H9 (cell line): ENCODE measurements around the gene FRMD1. TPM values are rescaled to one million over a fixed set of nuclear protein-coding genes. Genes with fewer than 3 reads are reported as not detected.
A peak's percentile ranks its signal among the peaks of the same experiment; 100 is the strongest.

ENCODE experiments used
- DNase-seq: peaks from one replicate; pipeline ENCODE4 v3.0.0-alpha.2; 2017
- H2AFZ ChIP-seq: one replicate; pipeline ENCODE4 v1.6.1; 2013; ENCODE audit warnings: mild to moderate bottlenecking, low read length, control low read depth, moderate library complexity
- H2AK5ac ChIP-seq: 2 replicates; pipeline ENCODE4 v1.6.1; 2013; ENCODE audit warnings: low read length, control low read depth, mixed read lengths; ENCODE audit not compliant: insufficient read length
- H2BK120ac ChIP-seq: one replicate; pipeline ENCODE4 v1.6.1; 2013; ENCODE audit warnings: low read depth, mild to moderate bottlenecking, low read length, control low read depth, inconsistent platforms; ENCODE audit not compliant: poor library complexity, severe bottlenecking
- H2BK12ac ChIP-seq: 2 replicates; pipeline ENCODE4 v1.6.1; 2013; ENCODE audit warnings: low read length, control low read depth, mixed read lengths, low read depth; ENCODE audit not compliant: insufficient read length
- H2BK15ac ChIP-seq: 2 replicates; pipeline ENCODE4 v1.6.1; 2013; ENCODE audit warnings: low read depth, low read length, control low read depth
- H2BK20ac ChIP-seq: one replicate; pipeline ENCODE4 v1.6.1; 2013; ENCODE audit warnings: low read depth, mild to moderate bottlenecking, low read length, control low read depth, inconsistent platforms; ENCODE audit not compliant: poor library complexity, severe bottlenecking
- H2BK5ac ChIP-seq: 2 replicates; pipeline ENCODE4 v1.6.1; 2013; ENCODE audit warnings: low read length, control low read depth, mixed read lengths; ENCODE audit not compliant: insufficient read length
- H3K14ac ChIP-seq: 2 replicates; pipeline ENCODE4 v1.6.1; 2013; ENCODE audit warnings: low read length, control low read depth; ENCODE audit not compliant: insufficient read depth
- H3K18ac ChIP-seq: 2 replicates; pipeline ENCODE4 v1.6.1; 2013; ENCODE audit warnings: low read depth, mild to moderate bottlenecking, mixed read lengths, low read length, control low read depth; ENCODE audit not compliant: insufficient read length
- H3K23ac ChIP-seq: 2 replicates; pipeline ENCODE4 v1.6.1; 2013; ENCODE audit warnings: low read length, control low read depth, mixed read lengths, low read depth; ENCODE audit not compliant: insufficient read length
- H3K23me2 ChIP-seq: 2 replicates; pipeline ENCODE4 v1.6.1; 2013; ENCODE audit warnings: low read depth, mild to moderate bottlenecking, mixed read lengths, low read length, control low read depth; ENCODE audit not compliant: insufficient read length, poor library complexity, severe bottlenecking
- H3K27ac ChIP-seq: 2 replicates; pipeline ENCODE4 v1.5.1; 2013; ENCODE audit warnings: low read length, control low read depth, mixed read lengths, low read depth; ENCODE audit not compliant: insufficient read length
- H3K27me3 ChIP-seq: 2 replicates; pipeline ENCODE4 v1.6.1; 2013; ENCODE audit warnings: low read length, control low read depth, inconsistent platforms; ENCODE audit not compliant: insufficient read depth
- H3K4ac ChIP-seq: 2 replicates; pipeline ENCODE4 v1.6.1; 2013; ENCODE audit warnings: low read depth, mild to moderate bottlenecking, control low read depth, inconsistent platforms, low read length, moderate library complexity
- H3K4me1 ChIP-seq: 2 replicates; pipeline ENCODE4 v1.6.1; 2013; ENCODE audit warnings: low read length, control low read depth, inconsistent platforms; ENCODE audit not compliant: insufficient read depth
- H3K4me2 ChIP-seq: 2 replicates; pipeline ENCODE4 v1.6.1; 2013; ENCODE audit warnings: low read length, control low read depth, mixed read lengths; ENCODE audit not compliant: insufficient read length, insufficient read depth
- H3K56ac ChIP-seq: 2 replicates; pipeline ENCODE4 v1.6.1; 2013; ENCODE audit warnings: low read depth, mild to moderate bottlenecking, mixed read lengths, low read length, control low read depth; ENCODE audit not compliant: insufficient read length
- H3K79me1 ChIP-seq: 2 replicates; pipeline ENCODE4 v1.6.1; 2013; ENCODE audit warnings: low read depth, mild to moderate bottlenecking, moderate library complexity, low read length, control low read depth, inconsistent platforms; ENCODE audit not compliant: insufficient read depth, poor library complexity, severe bottlenecking
- H3K79me2 ChIP-seq: 2 replicates; pipeline ENCODE4 v1.6.1; 2013; ENCODE audit warnings: low read length, control low read depth, inconsistent platforms; ENCODE audit not compliant: insufficient read depth
- H3K9ac ChIP-seq: 2 replicates; pipeline ENCODE4 v1.6.1; 2013; ENCODE audit warnings: low read length, control low read depth, mixed read lengths; ENCODE audit not compliant: insufficient read length; ENCODE audit errors: extremely low read depth
- H3K9me3 ChIP-seq: one replicate; pipeline ENCODE4 v1.6.1; 2013; ENCODE audit warnings: low read depth, low read length, inconsistent platforms; ENCODE audit not compliant: control insufficient read depth
- H3T11ph ChIP-seq: one replicate; pipeline ENCODE4 v1.6.1; 2013; ENCODE audit warnings: mild to moderate bottlenecking, low read length, control low read depth, inconsistent platforms
- H4K20me1 ChIP-seq: one replicate; pipeline ENCODE4 v1.6.1; 2013; ENCODE audit not compliant: control insufficient read depth, insufficient read length, insufficient read depth
- H4K5ac ChIP-seq: 2 replicates; pipeline ENCODE4 v1.6.1; 2013; ENCODE audit warnings: low read depth, mild to moderate bottlenecking, mixed read lengths, low read length, control low read depth; ENCODE audit not compliant: insufficient read length
- H4K8ac ChIP-seq: replicated peaks from 2 replicates; pipeline ENCODE4 v1.6.1; 2013; ENCODE audit warnings: low read length, control low read depth, mixed read lengths, low read depth; ENCODE audit not compliant: insufficient read length
- H4K91ac ChIP-seq: 2 replicates; pipeline ENCODE4 v1.6.1; 2013; ENCODE audit warnings: low read depth, mild to moderate bottlenecking, moderate library complexity, mixed read lengths, low read length, control low read depth; ENCODE audit not compliant: insufficient read length
- H3K27ac Mint-ChIP-seq, 3 experiments: 2 replicates in 2 of 3; 3 replicates in 1 of 3; pipeline ENCODE4 v1.8.0; 2020 to 2021; ENCODE audit warnings: mixed read lengths in 3 of 3, mild to moderate bottlenecking in 1 of 3, moderate library complexity in 1 of 3
- H3K27me3 Mint-ChIP-seq: 2 replicates; pipeline ENCODE4 v1.8.0; 2021; ENCODE audit warnings: low read depth, mild to moderate bottlenecking, moderate library complexity, mixed read lengths
- H3K36me3 Mint-ChIP-seq, 3 experiments: 2 replicates in 2 of 3; 3 replicates in 1 of 3; pipeline ENCODE4 v1.8.0; 2020 to 2021; ENCODE audit warnings: low read depth in 3 of 3, mixed read lengths in 3 of 3; ENCODE audit not compliant: insufficient read depth in 1 of 3
- H3K4me1 Mint-ChIP-seq, 2 experiments: 2 replicates each; pipeline ENCODE4 v1.8.0; 2020; ENCODE audit warnings: mixed read lengths in 2 of 2
- H3K4me3 Mint-ChIP-seq, 2 experiments: 2 replicates in 1 of 2; 3 replicates in 1 of 2; pipeline ENCODE4 v1.8.0; 2020 to 2021; ENCODE audit warnings: mild to moderate bottlenecking in 2 of 2, mixed read lengths in 2 of 2, moderate library complexity in 1 of 2
- H3K9me3 Mint-ChIP-seq, 2 experiments: 2 replicates in 1 of 2; 3 replicates in 1 of 2; pipeline ENCODE4 v1.8.0; 2020; ENCODE audit warnings: mild to moderate bottlenecking in 2 of 2, mixed read lengths in 2 of 2, moderate library complexity in 1 of 2
- WGBS: extraction: QIAGEN DNeasy Blood & Tissue Kit; methylation state at CpG from one replicate; pipeline ENCODE4 v1.1.7; 2013; ENCODE audit warnings: missing lambda C conversion rate, low lambda C conversion rate, mixed read lengths; ENCODE audit not compliant: insufficient read length; ENCODE audit errors: extremely low coverage; 5-methylcytosine and 5-hydroxymethylcytosine counted together
- total RNA-seq: library from RNA; stranded (reverse); gene quantifications from 2 replicates; pipeline ENCODE4 v1.2.1, GENCODE V29; 2021
- TF ChIP-seq, protein P1 (sequence below): fragments of 200-600 bp; sonication (generic); conservative IDR thresholded peaks from 3 replicates; pipeline ENCODE4 v1.8.0; 2021; ENCODE audit warnings: antibody characterized with exemption, mild to moderate bottlenecking

Gene FRMD1
- total RNA-seq, 1 experiment from 2014 or later = not detected

- Histone ChIP-seq H3K23me2 (no peaks in the 10 kb centered on the region), H3K79me2 (no peaks in the 10 kb centered on the region), H3K14ac (no peak overlapping the region), H3T11ph (no peak overlapping the region), H3K4me1 (no peaks in the 10 kb centered on the region), H2BK20ac (no peak overlapping the region), H3K18ac (no peak overlapping the region), H3K27me3 (no peaks in the 10 kb centered on the region), H4K20me1 (no peaks in the 10 kb centered on the region), H2BK12ac (no peak overlapping the region), H3K27ac (no peak overlapping the region), H2BK15ac (no peak overlapping the region), H2BK5ac (no peak overlapping the region), H3K23ac (no peak overlapping the region), H2AFZ (no peak overlapping the region), H3K4ac (no peak overlapping the region), H3K56ac (no peak overlapping the region), H3K79me1 (no peaks in the 10 kb centered on the region), H4K5ac (no peak overlapping the region), H4K91ac (no peak overlapping the region), H3K9me3 (no peaks in the 10 kb centered on the region), H3K4me2 (no peak overlapping the region), H2BK120ac (no peak overlapping the region), H3K9ac (no peak overlapping the region), H2AK5ac (no peak overlapping the region), H4K8ac (no peak overlapping the region)
- peaks cover 2% of the 10 kb centered on the region; the same call in 1 of the 2 replicates for H3K27me3 Mint-ChIP-seq
- H3K4me1 Mint-ChIP-seq = no peaks in the 10 kb centered on the region
- no peaks in the 10 kb centered on the region for H3K36me3 Mint-ChIP-seq
- TF ChIP-seq, protein P1, sequence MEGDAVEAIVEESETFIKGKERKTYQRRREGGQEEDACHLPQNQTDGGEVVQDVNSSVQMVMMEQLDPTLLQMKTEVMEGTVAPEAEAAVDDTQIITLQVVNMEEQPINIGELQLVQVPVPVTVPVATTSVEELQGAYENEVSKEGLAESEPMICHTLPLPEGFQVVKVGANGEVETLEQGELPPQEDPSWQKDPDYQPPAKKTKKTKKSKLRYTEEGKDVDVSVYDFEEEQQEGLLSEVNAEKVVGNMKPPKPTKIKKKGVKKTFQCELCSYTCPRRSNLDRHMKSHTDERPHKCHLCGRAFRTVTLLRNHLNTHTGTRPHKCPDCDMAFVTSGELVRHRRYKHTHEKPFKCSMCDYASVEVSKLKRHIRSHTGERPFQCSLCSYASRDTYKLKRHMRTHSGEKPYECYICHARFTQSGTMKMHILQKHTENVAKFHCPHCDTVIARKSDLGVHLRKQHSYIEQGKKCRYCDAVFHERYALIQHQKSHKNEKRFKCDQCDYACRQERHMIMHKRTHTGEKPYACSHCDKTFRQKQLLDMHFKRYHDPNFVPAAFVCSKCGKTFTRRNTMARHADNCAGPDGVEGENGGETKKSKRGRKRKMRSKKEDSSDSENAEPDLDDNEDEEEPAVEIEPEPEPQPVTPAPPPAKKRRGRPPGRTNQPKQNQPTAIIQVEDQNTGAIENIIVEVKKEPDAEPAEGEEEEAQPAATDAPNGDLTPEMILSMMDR = no peak
- H3K4me3 Mint-ChIP-seq = no peak overlapping the region
- H3K27ac Mint-ChIP-seq = peak overlapping the region in 1 of 3 experiments; percentile 52; a peak in 1 of 7 replicates
- no peaks in the 10 kb centered on the region for H3K9me3 Mint-ChIP-seq
- WGBS = no CpG with 5 or more reads among the region's 6 CpGs
- DNase-seq = no peak
Observed at GRCh38 chr6:168111911-168112310, 32.9 kb upstream of the FRMD1 start.
